ENCODE measurements around the gene TRIB2.

TRIB2 gene

DNA sequence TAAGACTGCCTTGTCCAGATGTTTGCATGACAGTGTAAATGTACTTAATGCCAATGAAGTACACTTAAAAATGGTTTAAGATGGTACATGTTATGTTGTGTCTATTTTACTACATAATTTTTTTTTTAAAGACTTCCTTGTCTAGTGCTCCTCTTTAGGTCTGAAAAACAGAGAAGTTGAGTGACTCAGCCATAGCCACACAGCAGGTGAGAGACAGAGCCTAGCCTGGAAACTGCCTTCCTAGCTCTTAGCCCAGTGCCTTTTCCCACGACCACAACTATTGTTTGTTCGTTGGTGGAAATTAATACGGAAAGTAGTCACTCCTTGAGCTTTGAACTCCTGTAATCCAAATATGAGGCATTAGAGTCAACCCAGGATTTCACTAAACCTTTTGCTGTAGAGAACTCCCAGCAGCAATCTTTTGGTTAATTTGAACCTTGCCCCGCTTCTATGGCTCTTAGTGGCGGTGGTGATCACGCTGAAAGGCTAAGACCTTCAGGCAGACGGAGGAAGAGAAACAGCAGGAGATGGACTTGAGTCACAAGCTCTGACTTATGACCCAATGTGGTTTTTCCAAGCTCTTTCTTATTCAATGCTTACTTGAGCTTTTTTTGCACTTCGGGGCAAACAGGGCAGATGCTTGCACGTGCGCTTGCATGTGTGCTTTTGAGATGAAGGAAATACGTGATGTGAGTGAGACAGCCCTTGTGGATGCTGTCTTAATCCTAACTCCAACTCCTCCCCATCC, 21.2 kb downstream of the TRIB2 start:
- no peak for DNase-seq (ENCODE audit: low read depth in 4 of 4, low spot score in 1 of 4)

DNA sequence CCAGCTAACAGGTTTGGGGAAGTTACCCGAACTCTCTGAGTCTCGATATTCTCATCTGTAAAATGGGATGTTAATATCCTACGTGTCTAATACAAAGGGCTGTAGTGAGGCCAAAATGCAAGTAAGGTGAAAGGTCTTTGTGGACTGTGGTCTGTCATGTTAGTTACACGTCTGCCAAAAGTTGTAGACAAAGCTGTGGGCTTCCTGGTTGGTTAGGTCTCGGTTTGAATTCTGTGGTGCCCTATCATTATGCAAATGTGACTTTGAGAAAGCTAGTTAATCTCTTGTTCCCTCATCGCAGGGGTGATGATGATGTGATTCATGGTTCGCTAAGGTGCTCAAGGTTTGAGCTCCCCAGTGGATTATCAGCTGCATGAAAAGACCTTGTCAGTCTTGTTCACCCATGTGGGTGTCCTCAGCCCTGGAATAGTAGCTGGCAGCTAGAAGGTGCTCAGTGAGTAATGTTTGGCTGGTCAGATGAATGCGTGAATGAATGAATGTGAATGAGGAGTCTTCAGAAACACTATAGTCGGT, 23.1 kb downstream of the TRIB2 start:
- no peak for DNase-seq (ENCODE audit: low read depth in 4 of 4, low spot score in 1 of 4)

DNA sequence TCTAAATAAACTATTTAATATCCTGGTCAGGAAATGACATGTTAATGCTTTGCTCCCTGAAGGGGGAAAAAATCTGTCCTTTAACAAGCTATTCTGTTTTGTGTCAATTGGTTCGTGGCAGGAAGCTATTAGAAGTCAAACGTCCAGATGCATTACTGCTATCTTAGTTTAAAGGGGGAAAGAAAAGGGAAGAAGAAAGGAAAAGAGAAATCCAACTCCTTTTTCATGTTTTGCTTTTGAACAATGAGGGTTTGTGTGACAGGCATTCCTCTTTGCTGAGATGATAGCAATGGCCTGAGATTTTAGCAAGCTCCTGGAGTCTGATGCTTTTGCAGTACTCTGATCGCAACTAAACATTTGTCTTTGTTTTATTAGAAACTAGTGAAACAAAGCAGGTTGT, 24.6 kb downstream of the TRIB2 start:
- no peak for DNase-seq (ENCODE audit: low read depth in 4 of 4, low spot score in 1 of 4)

DNA sequence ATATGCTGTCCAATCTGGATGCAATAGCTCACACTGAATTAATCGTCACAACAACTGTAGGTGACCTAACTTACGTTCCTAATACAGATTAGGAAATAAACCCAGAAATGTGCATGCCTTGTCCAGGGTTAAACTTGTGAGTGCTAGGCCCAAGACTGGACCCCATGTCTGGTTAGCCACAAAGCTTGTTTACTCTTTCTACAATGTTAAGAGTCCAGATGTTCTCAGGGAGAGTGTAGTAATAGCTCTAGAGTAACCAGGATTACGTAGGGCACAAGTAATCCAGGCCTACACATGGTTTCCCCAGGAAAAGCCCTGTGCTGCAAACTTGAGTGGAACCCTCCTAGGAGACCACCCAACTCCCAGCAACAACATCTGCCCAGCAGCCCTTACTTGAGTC, 26.2 kb downstream of the TRIB2 start:
- no peak for DNase-seq (ENCODE audit: low read depth in 4 of 4, low spot score in 1 of 4)

DNA sequence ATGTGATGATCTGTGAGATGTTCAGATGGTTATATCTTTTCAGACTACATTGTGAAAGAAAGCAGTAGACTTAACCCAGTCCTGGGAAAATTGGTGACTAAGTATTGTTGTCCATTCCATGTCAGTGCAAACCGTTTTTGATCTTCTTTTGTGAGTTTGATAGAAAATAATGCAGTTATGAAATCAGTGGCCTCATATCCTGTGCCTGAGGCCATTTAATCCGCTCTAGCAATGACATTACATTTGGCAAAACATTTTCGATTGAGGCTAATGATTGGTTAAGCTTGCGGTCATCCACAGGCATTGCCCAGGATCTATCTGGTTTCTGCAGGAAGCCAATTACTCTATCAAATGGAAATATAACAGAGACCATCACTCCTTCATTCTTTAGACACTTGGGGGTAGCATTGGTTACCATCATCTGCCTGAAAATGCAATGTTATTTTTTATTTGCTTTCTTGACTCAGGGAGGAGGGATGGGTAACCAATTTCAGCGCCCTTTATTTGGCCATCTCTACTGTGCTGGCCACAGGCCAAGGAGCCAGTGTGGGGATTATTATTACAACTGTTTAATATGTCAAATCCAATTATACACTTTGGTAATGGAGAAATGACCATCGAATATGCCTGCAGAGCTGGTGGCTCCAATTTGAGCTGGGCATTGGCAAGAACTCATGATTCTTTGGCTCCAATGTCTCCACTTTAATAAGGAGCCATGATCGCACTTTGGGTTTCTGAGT, 33.6 kb downstream of the TRIB2 start:
- DNase-seq (ENCODE audit: low read depth in 4 of 4, low spot score in 1 of 4) = no peak

DNA sequence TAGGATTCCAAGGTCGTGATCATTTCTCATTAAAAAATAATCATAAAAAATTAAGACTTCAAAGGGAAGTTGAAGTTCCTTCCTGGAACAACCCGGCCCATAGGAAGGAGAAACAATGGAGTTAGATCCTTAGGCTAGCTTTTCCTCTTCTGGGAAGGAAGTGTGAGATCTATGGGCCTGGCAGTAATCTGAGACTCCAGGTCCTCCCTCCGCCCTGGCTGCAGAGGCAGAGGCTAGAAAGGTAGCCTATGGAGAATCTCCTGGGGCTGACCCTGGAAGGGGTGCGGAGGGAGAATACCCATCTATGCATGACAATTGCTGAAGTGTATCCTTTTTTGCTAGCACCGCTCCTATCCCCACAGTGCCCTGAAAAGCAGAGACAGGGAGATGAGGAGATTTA, 37.9 kb downstream of the TRIB2 start:
- no peak for DNase-seq (ENCODE audit: low read depth in 4 of 4, low spot score in 1 of 4)

DNA sequence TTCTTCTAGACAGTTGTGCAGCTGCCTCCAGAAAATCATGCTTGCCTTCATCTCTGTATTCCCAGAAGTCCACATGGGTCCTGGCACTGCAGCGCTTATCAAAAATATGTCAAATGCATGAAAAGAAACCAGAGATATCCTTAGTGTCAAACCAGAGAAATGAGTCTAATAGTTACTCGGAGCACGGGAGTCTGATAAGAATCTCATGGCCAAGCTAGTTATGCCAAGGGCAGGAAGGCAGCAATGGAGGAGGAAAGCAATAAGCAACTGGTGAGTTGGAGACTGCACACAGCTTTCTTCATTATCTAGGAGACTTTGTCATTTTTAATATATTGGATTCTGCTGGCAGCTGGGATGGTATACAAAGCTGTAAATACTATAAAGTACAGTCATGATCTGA, 38.6 kb downstream of the TRIB2 start:
- DNase-seq (ENCODE audit: low read depth in 4 of 4, low spot score in 1 of 4) = no peak

DNA sequence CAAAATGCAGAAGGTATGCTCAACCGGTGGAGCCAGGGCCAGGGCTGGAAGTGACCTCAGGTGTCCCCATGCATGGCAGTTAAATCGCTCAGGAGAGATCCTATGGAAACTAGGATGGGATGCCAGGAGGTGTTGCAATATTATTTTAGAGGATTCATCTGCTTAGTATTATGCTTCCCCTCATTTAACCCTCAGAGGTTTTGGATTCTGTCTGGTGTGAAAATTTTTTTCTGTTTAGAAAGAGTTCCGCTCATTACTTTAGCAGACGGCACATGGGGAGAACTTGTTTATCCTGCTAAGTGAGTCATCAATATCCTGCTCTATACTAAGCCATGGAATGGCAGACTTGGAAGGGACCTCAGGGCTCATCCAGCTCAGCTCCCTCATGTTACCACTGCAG, 42.5 kb downstream of the TRIB2 start:
- DNase-seq (ENCODE audit: low read depth in 4 of 4, low spot score in 1 of 4) = no peak

DNA sequence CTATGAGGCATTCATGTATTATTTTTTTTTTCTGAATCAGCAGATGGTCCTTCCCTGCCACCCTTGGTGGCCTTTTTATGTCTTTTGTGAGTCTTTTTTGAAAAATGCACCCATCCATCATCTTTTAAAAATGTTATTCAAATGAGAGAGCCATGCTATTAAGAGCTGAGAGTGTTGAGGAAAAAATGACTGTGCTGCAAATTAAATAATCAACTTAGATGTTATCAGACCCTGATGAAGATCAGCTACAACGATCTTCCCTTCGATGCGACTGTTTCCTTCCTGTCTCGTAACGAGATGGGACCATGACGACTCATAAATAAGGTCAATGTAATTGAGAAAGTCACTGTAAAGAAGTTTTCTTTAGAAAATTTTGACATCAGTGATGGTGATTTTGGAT, 44.4 kb downstream of the TRIB2 start:
- no peak for DNase-seq (ENCODE audit: low read depth in 4 of 4, low spot score in 1 of 4)

DNA sequence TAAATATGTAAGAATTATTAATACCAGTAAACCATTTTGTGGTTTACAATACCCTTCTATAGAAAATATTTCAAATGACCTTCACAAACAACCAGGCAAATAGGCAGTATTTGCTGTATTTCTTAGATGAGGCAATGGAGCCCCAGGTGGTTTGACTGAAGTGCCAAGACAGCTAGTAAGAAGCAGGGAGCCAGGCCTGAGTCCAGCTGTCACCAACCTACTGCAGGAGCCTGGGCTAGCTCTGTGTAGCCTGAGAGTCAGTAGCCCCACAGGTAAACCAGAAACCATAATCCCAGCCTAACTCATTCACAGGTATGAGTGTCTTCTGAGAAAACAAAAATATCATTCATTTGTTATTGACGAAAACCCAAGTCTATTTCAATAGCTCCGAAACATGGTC, 45.6 kb downstream of the TRIB2 start:
- DNase-seq (ENCODE audit: low read depth in 4 of 4, low spot score in 1 of 4) = no peak

DNA sequence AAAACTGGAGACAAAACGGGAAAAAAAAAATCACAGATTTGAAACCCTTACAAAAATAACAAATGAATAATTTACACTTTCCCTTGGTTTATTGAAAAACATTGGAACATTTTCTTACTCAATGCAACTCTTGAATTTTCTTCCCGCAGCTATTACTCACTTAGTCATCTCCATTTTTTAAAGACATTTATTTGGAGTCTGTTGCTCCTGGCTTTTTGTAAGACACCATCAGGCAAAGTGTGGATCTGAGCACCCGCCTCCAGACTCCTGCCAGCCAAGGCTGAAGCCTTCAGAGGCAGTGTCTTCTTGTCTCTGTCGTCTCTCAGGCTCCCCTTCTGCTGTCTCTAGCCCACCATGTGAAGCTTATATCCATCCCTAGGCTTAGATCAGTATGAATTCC, 46.2 kb downstream of the TRIB2 start:
- DNase-seq (ENCODE audit: low read depth in 4 of 4, low spot score in 1 of 4) = no peak

DNA sequence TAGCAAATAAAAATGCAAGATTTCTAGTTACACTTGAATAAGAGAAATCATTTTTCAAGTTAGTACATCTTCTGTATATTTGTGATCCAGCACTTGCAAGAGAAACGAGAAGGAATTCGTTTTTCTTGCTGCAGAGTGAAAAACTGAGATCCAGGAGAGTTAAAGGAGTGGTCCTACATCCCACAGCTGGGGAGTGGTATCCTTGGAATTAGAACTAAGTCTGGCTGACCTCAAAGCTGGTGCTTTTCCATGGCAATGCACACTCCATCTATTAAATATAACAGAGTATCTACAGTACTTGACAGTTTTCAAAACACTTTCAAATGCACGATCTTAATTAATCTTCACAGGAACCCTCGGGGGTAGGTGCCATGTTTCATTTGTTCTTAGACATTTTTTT, 46.8 kb downstream of the TRIB2 start:
- DNase-seq (ENCODE audit: low read depth in 4 of 4, low spot score in 1 of 4) = no peak

DNA sequence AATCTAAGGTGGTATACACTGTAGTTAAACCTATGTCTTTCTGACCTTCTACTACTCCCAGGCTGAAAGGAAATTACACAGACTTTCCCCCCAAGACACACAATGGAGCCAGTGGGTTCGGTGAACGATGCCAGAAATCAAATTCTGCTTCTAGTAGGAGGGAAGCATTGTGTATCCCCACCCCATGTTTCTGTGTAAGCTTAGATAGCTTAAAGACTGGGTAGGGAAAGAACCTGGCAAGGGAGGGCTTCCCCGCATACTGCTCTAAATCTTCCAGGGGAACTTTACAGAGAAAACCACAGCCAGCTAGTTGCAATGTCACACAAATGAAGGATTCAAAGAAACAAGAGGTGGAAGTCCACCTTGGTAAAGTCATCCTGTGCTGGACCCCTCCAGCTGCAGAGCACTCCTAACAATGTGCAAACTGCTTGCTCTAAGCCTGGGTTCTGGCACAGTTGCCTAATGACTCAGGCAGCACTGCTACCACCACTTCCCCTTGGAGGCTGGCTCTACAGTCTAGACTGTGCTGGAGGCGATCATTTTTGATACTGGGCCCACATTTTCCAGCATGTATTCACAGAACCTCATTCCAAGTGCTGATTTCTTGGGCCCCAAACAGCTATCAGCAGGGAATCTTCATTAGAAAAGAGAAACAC, 47.5 kb downstream of the TRIB2 start:
- DNase-seq (ENCODE audit: low read depth in 4 of 4, low spot score in 1 of 4) = no peak

DNA sequence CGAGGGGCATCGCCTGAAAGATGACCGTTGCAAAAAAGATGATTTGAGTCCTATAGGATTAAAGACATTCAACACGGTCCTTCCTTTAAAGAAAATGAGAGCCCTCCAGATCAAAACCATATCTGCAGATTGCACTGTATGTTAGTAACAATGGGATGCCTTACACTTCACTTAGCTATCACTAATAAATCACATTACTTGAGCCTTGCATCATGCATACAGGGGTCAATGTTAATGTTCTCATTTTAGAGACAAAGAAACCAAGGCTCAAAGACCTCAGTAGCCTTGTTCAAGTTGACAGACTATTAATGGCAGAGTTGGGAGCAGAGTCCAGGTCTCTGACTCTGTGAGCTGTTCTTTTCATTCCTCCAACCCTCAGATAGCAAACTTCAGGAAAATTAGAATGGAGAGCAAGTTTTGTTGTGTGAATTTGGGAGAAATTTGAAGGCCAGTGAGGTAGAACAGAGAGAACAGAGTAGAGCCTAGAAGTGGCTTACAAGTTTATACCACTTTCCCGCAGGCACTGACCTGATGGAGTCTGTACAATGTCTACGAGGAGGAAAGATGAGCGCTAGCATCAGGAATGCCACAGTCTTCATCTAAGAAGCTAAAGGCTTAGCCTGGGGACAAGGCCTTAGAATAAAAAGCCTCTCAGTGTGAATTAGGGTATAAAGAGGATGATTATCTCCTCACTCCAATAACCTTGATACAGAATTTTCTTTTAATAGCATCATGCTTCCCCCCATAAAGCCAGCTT, 48.3 kb downstream of the TRIB2 start:
- no peak for DNase-seq (ENCODE audit: low read depth in 4 of 4, low spot score in 1 of 4)

DNA sequence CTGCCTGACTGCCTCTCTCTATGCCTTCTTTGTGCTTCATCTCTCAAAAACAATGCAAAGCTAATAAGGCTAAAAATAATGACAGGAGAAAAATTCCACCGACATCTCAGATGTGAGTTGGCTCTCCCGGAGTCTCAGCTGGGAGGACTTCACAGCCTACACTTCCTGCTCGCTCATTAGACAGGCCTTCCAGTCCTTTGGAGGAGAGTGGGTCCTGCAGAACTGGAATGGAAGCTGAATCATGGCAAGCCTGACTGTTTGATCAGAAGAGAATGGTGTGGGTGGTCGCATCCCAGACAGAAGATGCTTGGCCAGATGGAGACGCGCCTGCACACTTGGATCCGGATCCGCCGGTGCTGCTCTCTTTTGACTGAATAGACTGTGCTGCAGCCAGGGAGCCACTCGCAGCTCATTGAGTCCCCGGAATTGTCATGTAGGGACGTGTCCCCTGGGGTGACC, 49.7 kb downstream of the TRIB2 start:
- DNase-seq (ENCODE audit: low read depth in 4 of 4, low spot score in 1 of 4) = no peak

DNA sequence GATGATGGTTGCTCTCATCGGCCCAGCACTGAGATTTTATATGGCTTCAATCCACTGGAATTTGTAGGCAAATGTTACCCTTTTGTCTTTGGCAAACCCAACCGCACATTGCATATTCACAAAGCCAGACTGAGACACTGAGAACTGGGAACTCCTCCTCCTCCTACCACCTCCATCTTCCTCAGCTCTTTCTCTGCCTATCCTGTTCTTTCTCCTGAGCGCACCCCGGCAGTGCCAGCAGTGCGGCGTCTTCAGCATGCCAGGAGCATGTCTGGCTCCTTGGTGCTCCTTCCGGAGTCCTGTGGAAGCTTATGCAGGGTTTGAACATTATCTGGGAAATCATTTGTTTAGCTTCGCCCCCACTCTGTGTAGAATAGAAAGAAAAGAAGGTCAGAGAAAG, 50.8 kb downstream of the TRIB2 start:
- no peak for DNase-seq (ENCODE audit: low read depth in 4 of 4, low spot score in 1 of 4)

DNA sequence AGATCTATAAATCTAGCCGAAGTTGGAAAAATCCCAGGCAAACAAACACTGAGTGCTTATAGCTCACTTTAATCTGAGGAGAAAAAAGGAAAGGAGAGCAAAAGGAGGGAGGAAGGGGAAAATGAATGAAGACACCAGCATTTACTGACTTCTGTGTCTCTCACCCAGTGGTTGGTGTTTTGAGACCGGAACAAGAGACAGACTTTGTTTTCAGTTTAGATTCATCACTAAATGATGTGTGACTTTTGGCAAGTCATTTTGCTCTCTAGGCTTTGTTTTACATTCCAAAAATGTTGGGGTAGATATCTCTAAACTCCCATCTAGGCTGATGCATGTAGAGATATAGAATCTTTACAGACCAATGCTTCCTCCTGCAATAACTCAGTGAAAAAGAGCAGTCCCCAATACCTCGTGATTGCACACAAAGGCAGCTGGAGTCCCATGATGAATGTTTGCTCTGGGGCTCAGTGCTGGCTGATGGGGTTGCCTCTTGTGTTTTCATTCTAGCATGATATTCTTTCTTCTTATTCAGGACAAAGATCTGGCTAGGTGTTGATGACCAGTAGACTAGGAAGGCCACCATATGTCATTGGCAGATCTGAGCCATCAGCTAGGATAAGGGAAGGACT, 51.4 kb downstream of the TRIB2 start:
- no peak for DNase-seq (ENCODE audit: low read depth in 4 of 4, low spot score in 1 of 4)

DNA sequence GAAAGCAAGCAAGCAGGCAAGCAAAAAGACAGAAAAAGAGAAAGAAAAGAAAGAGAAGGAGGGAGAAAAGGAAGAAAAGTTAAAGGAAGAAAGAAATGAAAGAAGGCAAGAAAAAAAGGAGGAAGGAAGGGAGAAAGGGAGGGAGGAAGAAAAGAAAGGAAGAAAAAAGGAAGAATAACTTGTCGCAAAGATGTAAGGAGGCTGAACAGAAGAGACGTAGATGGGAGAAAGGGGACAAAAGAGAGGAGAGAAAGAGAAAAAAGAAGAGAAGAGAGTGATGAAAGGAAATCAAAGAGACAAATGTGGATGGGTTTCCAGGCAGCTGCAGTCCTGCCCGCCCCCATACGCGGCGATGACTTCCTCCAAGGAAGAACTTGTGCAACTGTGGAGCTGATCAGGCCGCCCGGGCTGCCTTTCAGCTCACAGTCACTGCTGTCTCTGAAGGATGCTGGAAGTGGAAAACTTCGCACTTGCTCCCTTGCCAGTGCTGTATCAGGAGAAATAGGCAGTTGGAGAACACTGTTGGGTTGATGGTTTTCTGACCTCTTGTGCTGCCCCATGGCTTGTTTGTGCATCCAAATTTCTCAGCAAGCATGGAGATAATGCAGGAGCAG, 52.9 kb downstream of the TRIB2 start:
- no peak for DNase-seq (ENCODE audit: low read depth in 4 of 4, low spot score in 1 of 4)

DNA sequence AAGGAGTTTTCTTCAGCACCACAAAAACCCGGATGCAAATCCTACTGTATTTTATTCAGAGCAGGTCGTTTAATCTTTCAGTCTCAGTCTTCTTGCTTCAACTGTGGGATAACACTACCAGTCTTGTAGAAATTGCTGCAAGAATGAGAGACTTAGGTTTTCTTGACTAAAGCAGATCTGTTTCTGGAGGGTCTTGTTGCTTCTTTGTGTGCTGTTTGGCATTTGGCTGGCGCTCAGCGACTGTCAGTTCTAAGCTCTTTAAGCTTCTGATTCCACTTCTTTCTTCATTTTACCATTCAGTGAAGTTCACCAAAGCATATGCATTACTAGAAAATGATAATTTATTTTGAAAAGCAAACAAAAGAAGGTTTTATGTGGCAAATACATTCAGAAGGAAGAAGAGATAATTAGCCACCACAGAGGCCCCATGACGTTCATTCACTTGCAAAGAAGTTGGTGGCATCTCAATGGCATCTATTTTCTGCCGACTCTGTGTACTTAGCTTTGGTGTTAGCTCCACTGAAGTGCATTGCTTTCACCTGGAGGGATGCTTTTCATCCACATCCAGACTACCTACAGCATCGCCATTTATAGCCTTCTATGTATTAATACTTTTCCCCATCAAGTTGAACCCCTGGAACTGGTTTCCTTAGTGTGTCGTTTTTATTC, 53.7 kb downstream of the TRIB2 start:
- no peak for DNase-seq (ENCODE audit: low read depth in 4 of 4, low spot score in 1 of 4)

DNA sequence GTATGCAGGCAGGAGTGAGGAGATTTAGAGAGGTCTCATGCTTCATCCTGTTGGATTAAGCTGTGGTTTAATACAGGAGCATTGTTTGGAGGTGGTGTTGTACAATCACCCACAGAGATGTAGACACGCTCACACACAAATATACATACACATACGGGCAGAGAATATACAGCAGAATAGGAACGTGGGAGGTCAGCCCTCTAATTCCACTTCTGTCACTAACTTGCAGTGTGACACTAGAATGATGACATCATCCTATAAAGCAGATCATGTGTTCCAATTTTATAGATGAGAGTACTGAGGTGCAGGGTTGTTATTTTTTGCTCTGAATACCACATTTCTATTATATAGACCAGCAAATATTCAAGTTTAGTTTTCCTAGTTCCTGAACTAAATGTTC, 54.4 kb downstream of the TRIB2 start:
- no peak for DNase-seq (ENCODE audit: low read depth in 4 of 4, low spot score in 1 of 4)

Measured in stimulated activated CD4-positive, alpha-beta T cell treated with anti-CD3 and anti-CD28 coated beads, Interleukin-1b, Interleukin-23, amount 100 ng/mL, for 24 hours (primary cell).